Lung (tissue), 12 donors: ENCODE data around the gene MDN1. TPM values are rescaled to one million over a fixed set of nuclear protein-coding genes. Genes with fewer than 3 reads are reported as not detected.

Experiments
- ATAC-seq: fragments of 200-7000 bp; cut with Tn5 transposase; one replicate; pipeline ENCODE4 v1.9.1; 2020; ENCODE audit warnings: moderate number of reproducible peaks; ENCODE audit not compliant: insufficient read depth, low FRiP score
- DNase-seq, 3 donors: peaks; one replicate each; pipeline ENCODE4 v3.0.0-alpha.2; 2013 to 2017
- H3K27ac ChIP-seq, 2 donors: one replicate each; pipeline ENCODE4 v1.5.1; 2013; ENCODE audit warnings: mild to moderate bottlenecking in 2 of 2, moderate library complexity in 2 of 2, control low read depth in 1 of 2, inconsistent platforms in 1 of 2, low read depth in 1 of 2, low read length in 1 of 2
- H3K27me3 ChIP-seq, 3 donors: one replicate each; pipeline ENCODE4 v1.5.1; 2013; ENCODE audit warnings: low read length in 2 of 3; ENCODE audit not compliant: control insufficient read depth in 3 of 3, insufficient read depth in 3 of 3
- H3K36me3 ChIP-seq, 4 donors: one replicate each; pipeline ENCODE4 v1.5.1; 2013; ENCODE audit warnings: low read length in 4 of 4, mild to moderate bottlenecking in 1 of 4, moderate library complexity in 1 of 4; ENCODE audit not compliant: control insufficient read depth in 4 of 4, insufficient read depth in 4 of 4
- H3K4me1 ChIP-seq, 5 donors: one replicate each; pipeline ENCODE4 v1.5.1; 2013; ENCODE audit warnings: low read length in 5 of 5, mild to moderate bottlenecking in 2 of 5, moderate library complexity in 1 of 5; ENCODE audit not compliant: control insufficient read depth in 5 of 5, insufficient read depth in 5 of 5
- H3K4me3 ChIP-seq: one replicate; pipeline ENCODE4 v1.5.1; 2013; ENCODE audit warnings: mild to moderate bottlenecking, control low read depth, moderate library complexity
- H3K9ac ChIP-seq, 2 donors: one replicate each; pipeline ENCODE4 v1.5.1; 2013; ENCODE audit warnings: low read length in 2 of 2, control low read depth in 1 of 2; ENCODE audit not compliant: insufficient read depth in 1 of 2
- H3K9me3 ChIP-seq, 4 donors: one replicate each; pipeline ENCODE4 v1.5.1; 2013; ENCODE audit warnings: low read length in 3 of 4, mild to moderate bottlenecking in 1 of 4, moderate library complexity in 1 of 4; ENCODE audit not compliant: control insufficient read depth in 4 of 4, insufficient read depth in 3 of 4
- WGBS, 2 donors: extraction: QIAGEN DNeasy Blood & Tissue Kit; methylation state at CpG; one replicate each; pipeline ENCODE4 v1.1.7; 2013; 5-methylcytosine and 5-hydroxymethylcytosine counted together
- polyA plus RNA-seq, 2 donors: library from polyadenylated mRNA; stranded (reverse); fragments of 200-250 nt; gene quantifications; one replicate each; pipeline ENCODE4 v1.2.1, GENCODE V29; 2013
- total RNA-seq, 2 donors: library from RNA; depleted of rRNA in 1 of 2; stranded (reverse); fragments of >200 nt in 1 of 2; gene quantifications; one replicate each; pipeline ENCODE4 v1.2.1, GENCODE V29; 2014 to 2021
- TF ChIP-seq, protein P1 (sequence below): IDR thresholded peaks from 2 replicates; pipeline ENCODE4 v1.5.1; 2012; ENCODE audit warnings: mild to moderate bottlenecking; ENCODE audit errors: control extremely low read depth, extremely low read depth
- donor health status: control.
- donor health status: control.
- donor health status: Bipolar disorder and iron deficiency.
- donor health status: healthy.
- donor health status: DM: yes; HTN: yes; CAD: no.

MDN1 gene
- total and polyA plus RNA-seq, 4 donors = 7.6 to 33.8 (median 31.7) TPM

DNA sequence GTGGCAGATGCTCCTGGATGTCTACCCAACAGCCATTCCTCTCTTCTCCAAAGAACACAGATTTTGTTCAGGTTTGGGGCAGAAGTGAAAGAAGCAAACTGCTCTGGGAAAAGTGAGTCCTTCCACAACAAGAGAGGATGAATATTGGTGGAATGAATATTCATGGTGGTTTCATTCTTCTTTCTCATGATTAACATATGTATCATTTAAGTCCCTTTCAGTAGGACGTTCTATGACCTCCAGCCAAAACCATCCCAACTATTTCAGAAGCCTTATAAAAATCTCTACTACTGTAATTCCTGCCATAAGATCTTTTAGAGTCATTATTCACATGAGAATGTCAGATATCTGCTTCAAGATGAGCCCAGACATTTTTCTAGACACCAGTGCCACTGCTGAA is 44.4 kb downstream of the MDN1 start:
- TF ChIP-seq, protein P1, sequence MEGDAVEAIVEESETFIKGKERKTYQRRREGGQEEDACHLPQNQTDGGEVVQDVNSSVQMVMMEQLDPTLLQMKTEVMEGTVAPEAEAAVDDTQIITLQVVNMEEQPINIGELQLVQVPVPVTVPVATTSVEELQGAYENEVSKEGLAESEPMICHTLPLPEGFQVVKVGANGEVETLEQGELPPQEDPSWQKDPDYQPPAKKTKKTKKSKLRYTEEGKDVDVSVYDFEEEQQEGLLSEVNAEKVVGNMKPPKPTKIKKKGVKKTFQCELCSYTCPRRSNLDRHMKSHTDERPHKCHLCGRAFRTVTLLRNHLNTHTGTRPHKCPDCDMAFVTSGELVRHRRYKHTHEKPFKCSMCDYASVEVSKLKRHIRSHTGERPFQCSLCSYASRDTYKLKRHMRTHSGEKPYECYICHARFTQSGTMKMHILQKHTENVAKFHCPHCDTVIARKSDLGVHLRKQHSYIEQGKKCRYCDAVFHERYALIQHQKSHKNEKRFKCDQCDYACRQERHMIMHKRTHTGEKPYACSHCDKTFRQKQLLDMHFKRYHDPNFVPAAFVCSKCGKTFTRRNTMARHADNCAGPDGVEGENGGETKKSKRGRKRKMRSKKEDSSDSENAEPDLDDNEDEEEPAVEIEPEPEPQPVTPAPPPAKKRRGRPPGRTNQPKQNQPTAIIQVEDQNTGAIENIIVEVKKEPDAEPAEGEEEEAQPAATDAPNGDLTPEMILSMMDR = no peak
- WGBS, 2 donors = 95 to 100% methylated on average over 1 of the region's 1 CpG

GRCh38 chr6:89769572-89769971 is 50.0 kb downstream of the MDN1 start:
- H3K36me3 ChIP-seq = peaks cover 10 to 43% (median 23%) of the 10 kb centered on the region in 4 donors

More for the DNA sequence above, 44.4 kb downstream of the MDN1 start:
- no peaks in the 10 kb centered on the region for H3K27me3 ChIP-seq
- H3K9ac ChIP-seq = no peak overlapping the region
- peaks cover 10 to 40% (median 19%) of the 10 kb centered on the region in 4 donors for H3K36me3 ChIP-seq
- no peaks in the 10 kb centered on the region for H3K4me1 ChIP-seq
- H3K9me3 ChIP-seq = no peaks in the 10 kb centered on the region
- ATAC-seq = no peak
- H3K4me3 ChIP-seq = no peak overlapping the region
- H3K27ac ChIP-seq = no peak overlapping the region
- no peak for DNase-seq

GRCh38 chr6:89768324-89768723 is 51.3 kb downstream of the MDN1 start:
- 80 to 97% methylated on average over 6 of the region's 6 CpGs for WGBS, 2 donors
- Histone ChIP-seq H3K27ac (no peak overlapping the region), H3K4me3 (no peak overlapping the region), H3K27me3 (no peaks in the 10 kb centered on the region), H3K36me3 (peaks cover 10 to 42% (median 25%) of the 10 kb centered on the region in 4 donors), H3K9me3 (no peaks in the 10 kb centered on the region), H3K9ac (no peak overlapping the region), H3K4me1 (no peaks in the 10 kb centered on the region)
- TF ChIP-seq, protein P1 = no peak
- ATAC-seq (no peak), DNase-seq (no peak)

More at GRCh38 chr6:89769572-89769971, 50.0 kb downstream of the MDN1 start:
- Histone ChIP-seq H3K9ac (no peak overlapping the region), H3K27me3 (no peaks in the 10 kb centered on the region), H3K9me3 (no peaks in the 10 kb centered on the region), H3K4me1 (no peaks in the 10 kb centered on the region), H3K4me3 (no peak overlapping the region), H3K27ac (no peak overlapping the region)
- 93 to 94% methylated on average over 3 of the region's 3 CpGs for WGBS, 2 donors
- TF ChIP-seq, protein P1 = no peak
- ATAC-seq (no peak), DNase-seq (no peak)

DNA sequence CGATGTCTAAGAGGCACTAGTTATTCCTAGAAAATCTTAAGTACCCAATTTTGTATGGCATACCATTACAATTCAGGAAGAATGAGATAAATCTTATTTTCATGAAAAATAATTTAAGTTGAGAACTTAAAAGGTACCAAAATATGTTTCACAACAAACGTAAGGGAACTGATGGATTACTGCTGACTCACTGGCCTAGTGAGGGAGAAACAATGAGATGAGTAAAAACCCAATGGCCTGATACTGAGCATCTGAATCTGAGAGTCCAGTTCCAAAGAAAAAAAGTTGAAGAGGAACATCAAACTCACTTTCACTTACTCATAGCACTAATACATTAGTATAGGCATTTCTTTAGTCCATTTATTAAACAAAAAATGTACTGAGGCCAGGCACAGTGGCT is 56.0 kb downstream of the MDN1 start:
- Histone ChIP-seq H3K4me1 (peaks cover 0 to 3% (median 0%) of the 10 kb centered on the region in 5 donors), H3K27ac (no peak overlapping the region), H3K27me3 (no peaks in the 10 kb centered on the region), H3K9ac (no peak overlapping the region), H3K4me3 (no peak overlapping the region), H3K9me3 (no peaks in the 10 kb centered on the region), H3K36me3 (peaks cover 9 to 25% (median 17%) of the 10 kb centered on the region in 4 donors)
- TF ChIP-seq, protein P1 = no peak
- no peak for DNase-seq
- no peak for ATAC-seq
- WGBS, 2 donors = 68 to 75% methylated on average over 2 of the region's 2 CpGs
